ENCODE measurements around the gene NKD2.
A peak's percentile ranks its signal among the peaks of the same experiment; 100 is the strongest.

Gene NKD2

DNA sequence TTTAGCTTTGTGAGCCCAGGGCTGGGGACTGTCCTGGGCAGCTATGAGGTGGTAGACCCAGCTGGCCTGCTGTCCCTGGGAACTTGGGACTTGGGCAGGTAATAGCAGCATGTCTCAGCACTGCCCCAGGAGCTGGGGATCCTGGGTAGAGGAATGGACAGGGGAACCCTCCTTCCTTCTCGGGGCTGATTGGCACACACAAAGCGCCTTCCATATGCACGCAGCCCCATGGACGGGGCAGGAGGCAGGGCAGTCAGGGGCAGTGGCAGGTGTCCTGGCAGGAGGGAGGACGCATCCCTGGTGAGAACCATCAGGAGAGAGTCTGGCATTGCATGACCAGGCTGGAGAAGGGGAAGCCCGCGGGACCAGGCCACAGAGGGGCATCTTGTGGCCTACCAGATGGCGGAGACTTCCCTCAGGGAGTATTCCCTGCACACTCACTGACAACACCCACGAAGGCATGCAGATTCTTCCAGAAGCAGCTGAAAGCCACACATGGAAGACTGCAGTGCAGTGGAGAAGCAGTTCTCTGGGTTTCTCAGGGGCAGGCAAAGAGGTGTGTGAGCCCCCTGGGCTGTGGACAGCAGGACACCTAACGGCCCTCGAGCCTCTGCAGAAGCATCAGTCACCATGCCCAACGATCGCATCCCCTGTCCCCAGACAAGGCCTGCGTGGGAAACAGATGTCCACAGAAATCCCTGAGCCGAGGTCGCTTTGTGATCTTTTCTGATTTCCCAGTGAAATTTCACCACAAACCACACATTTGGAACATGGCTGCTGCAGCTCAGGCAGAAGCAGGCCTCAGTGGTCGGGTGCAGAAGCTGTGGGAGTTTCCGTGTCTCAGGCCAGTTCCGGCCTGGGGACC, 7.0 kb upstream of the NKD2 start:
- DNase-seq (ENCODE audit: low spot score) = no peak
- TF ChIP-seq, protein P1, sequence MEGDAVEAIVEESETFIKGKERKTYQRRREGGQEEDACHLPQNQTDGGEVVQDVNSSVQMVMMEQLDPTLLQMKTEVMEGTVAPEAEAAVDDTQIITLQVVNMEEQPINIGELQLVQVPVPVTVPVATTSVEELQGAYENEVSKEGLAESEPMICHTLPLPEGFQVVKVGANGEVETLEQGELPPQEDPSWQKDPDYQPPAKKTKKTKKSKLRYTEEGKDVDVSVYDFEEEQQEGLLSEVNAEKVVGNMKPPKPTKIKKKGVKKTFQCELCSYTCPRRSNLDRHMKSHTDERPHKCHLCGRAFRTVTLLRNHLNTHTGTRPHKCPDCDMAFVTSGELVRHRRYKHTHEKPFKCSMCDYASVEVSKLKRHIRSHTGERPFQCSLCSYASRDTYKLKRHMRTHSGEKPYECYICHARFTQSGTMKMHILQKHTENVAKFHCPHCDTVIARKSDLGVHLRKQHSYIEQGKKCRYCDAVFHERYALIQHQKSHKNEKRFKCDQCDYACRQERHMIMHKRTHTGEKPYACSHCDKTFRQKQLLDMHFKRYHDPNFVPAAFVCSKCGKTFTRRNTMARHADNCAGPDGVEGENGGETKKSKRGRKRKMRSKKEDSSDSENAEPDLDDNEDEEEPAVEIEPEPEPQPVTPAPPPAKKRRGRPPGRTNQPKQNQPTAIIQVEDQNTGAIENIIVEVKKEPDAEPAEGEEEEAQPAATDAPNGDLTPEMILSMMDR (IDR thresholded peaks at IDR 0.05; ENCODE audit: extremely low read depth, missing control alignments) = no peak

DNA sequence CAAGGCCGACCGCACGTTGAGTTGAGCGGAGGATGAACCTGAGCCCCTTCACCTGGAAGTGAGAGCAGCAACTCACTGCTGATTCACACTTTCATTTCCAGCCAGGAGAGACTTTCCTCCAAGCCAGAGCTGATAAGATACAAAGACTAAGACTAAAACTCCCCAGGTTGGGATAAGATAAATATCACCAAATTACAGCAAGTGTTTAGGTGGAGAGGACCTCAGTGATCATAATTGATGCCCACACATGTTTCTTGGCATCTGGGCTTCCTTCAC, 6.4 kb upstream of the NKD2 start:
- TF ChIP-seq, protein P1 (IDR thresholded peaks at IDR 0.05; ENCODE audit: extremely low read depth, missing control alignments) = no peak
- DNase-seq (ENCODE audit: low spot score) = no peak

DNA sequence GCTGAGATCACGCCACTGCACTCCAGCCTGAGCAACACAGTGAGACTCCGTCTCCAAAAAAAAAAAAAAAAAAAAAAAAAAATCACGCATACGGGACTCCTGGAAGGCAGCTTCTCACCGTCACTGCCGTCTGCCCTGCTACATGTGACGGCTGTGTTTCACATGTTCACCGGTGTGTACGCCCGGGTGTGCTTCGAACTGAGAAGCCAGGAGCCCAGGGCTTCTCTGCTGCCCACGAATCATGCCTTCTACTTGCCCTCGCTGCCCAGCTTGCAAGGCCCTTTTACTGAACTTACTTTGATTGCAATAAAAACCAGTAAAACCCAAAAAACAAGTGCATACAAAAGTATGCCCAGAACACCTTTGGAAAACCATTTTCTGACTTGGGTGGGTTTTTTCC, 5.8 kb upstream of the NKD2 start:
- DNase-seq (ENCODE audit: low spot score) = no peak
- TF ChIP-seq, protein P1 (IDR thresholded peaks at IDR 0.05; ENCODE audit: extremely low read depth, missing control alignments) = no peak

DNA sequence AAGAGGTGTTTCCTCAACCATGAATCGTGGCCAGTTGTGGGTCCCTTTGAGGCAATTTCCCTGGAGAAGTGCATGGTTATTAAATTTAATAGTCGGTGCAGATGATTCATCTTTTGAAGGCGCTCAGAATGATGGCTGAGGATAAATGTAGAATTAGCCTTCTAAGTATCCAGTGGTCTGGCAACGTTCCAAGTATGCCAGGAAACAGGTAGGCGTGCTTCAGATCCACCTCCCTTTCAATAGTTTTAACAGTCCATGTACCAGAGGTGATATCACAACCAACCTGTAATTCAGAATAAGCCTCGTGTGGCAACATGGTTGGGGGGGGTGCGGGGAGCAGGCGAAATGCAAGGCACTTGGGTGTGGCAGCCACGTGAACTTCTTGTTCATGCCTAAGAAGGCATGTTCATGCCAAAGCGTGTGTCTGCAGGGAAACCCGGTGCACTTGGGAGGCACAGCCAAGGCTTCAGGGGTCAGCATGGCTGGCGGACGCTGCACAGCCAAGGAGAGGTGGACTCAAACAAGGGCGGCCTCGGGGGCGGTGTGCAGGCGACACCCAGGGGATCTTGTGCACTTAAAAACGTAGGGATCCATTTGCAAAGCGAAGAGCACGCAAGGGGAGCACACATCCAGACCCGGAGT, 5.2 kb upstream of the NKD2 start:
- TF ChIP-seq, protein P1 (IDR thresholded peaks at IDR 0.05; ENCODE audit: extremely low read depth, missing control alignments) = no peak
- no peak for DNase-seq (ENCODE audit: low spot score)

DNA sequence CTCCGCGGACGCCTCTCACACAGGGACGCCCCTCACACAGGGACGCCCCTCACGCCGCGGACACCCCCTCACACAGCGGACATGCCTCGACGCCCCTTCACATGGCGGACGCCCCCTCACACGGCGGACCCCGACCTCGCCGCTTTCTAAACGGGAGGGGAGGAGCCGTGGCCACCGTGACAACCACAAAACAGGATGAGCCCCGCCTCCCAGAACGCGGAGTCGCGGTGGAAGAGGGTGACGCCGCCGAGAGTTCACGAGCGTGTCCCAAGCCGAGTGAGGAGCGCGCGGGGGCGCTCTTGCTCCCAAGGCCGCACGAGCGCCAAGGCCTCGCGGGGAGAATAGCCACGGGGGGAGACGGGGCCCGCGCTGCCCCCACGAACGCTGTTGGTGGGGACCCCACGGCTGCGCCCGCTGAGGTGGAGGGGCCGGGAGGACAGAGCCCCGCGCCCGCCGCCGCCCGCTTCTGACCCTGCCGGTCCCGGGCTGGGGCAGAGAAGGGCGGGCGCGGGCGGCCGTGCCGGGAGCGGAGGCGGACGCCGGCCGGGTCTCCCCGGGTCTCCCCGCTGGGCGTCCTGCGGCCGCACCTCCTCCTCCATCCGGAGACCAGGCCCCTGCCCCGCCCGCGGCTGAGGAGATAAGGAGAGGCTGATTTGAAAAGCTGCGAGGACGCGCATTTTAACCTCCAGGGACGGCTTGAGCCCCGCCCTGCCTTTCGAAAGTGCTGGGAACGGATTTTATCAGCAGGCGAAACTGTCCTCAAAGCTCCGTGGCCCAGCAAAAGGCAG, 3.9 kb upstream of the NKD2 start:
- peak; percentile 65 for DNase-seq (ENCODE audit: low spot score)
- TF ChIP-seq, protein P1 (IDR thresholded peaks at IDR 0.05; ENCODE audit: extremely low read depth, missing control alignments) = peak; percentile 25

DNA sequence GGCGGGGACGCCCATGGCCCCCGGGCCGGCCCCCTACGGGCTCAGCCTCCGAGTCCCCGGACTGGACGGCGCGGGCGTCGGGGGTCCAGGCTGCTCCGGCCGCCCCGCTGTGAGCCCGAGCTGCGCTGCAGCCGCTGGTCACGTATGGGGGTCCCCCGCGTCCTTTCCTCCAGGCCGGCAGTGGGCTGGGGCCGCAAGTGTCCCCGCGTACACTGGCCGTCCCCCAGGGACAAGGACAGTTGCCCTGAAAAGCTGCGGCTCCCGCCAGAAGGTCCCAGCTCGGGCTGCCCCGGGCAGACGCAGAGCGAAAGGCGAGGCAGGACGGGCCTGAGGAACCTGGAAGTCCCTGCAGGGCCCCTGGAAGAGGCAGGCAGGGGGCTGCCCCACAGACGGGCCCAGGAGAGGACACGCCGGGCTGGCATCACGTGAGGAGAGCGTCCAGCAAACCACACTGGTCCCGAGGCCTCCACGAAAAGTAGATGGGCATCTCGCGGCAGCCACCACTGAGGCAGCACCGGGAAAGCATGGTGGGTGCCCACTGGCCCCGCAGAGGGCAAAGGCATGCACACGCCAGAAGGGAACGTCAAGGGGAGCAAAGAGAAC, 3.3 kb upstream of the NKD2 start:
- TF ChIP-seq, protein P1 (IDR thresholded peaks at IDR 0.05; ENCODE audit: extremely low read depth, missing control alignments) = no peak
- DNase-seq (ENCODE audit: low spot score) = no peak
